ENCODE measurements around the gene AHNAK.

The AHNAK gene

DNA sequence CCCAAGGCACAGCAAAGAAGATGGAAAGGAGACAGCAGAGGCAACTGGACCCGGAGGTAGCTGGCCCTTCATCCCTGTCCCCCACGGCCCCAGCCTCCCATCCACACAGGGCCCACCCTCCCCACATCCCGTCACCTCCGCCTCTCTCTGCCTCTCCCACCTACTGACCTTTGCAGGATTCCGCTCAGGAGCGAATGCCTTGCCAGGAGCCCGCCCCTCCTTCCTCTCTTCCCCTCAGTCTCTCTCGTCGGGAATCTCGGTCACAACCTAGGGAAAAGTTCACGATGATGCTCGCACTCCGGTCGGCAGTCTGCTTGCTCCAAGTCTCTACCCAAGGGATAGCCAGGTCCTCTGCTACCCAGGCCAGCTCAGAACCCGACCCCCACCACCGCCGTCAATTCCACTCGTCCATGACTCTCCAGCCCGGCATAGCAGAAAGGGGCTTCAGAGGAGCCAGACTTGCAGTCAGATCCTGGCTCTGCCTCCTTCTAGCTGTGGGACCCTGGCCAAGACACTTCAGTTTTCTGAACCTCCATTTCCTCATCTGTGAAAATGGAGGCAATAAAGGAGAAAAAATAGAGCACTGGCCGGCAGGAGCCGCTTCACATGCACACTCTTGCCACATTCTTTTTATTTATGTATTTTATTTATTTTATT, 10.2 kb downstream of the AHNAK start:
- in situ Hi-C loops (cut with MboI; ENCODE audit: low sequenced_read_pairs), result no loop called here

GRCh38 chr11:62535802-62536201, 10.8 kb downstream of the AHNAK start:
- in situ Hi-C loops (cut with MboI; ENCODE audit: low sequenced_read_pairs), result no loop called here

DNA sequence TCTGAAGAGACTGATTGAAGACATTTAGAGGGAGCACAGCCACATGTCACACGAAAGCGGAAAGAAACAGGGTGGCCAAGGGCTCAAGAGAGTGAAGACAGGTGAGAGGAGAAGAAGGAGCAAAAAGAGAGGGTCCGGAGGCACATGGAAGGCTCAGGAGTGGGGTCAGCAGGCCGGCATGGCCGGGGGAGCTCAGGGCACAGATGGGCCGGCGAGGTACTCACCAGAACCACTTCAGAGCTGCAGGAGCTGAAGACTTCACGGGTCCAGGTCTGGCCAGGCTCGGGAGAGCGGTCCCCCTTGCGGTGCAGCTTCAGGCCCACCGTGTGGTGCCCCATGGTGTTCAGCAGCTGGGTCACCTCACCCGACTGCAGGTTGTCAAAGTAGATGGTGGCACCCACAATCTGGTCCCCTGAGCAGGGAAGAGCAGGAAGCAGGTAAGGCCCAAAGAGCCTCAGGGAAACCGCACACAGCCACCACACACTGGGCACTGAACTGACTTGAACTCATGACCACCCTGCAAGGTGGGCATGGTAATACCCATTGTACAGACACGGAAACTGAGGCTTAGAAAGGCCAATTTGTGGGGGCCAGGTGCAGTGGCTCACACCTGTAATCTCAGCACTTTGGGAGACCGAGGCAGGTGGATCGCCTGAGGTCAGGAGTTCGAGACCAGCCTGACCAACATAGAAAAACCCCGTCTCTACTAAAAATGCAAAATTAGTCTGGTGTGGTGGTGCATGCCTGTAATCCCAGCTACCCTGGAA, 11.6 kb downstream of the AHNAK start:
- in situ Hi-C loops (cut with MboI; ENCODE audit: low sequenced_read_pairs), result no loop called here

- in situ Hi-C loops (cut with MboI; ENCODE audit: low sequenced_read_pairs), result no loop called here
Measured at GRCh38 chr11:62532096-62532495, 14.5 kb downstream of the AHNAK start.

- in situ Hi-C loops (cut with MboI; ENCODE audit: low sequenced_read_pairs), result no loop called here
Measured at GRCh38 chr11:62516736-62517371, 29.8 kb downstream of the AHNAK start.

DNA sequence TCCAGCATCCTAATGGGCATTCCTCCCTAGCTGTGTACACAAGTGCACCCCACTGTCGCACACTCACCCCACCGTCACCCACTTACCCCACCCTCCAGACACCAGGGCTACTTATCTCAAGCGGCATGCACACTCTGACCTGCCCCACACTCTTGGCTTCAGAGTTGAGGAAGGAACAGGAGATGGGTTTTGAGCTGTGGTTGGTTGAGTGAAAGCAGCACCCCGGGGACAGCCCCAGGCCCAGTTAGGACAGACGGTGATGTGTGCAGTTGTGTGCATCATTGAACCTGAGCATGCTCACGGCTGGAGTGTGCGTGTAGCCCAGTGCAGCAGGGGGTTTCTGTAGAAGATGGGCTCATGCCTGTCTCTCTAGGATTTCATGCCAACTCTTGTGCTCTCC, 32.5 kb downstream of the AHNAK start:
- in situ Hi-C loops (cut with MboI; ENCODE audit: low sequenced_read_pairs), result no loop called here

- in situ Hi-C loops (cut with MboI; ENCODE audit: low sequenced_read_pairs), result no loop called here
Measured at GRCh38 chr11:62513626-62514025, 33.0 kb downstream of the AHNAK start.

DNA sequence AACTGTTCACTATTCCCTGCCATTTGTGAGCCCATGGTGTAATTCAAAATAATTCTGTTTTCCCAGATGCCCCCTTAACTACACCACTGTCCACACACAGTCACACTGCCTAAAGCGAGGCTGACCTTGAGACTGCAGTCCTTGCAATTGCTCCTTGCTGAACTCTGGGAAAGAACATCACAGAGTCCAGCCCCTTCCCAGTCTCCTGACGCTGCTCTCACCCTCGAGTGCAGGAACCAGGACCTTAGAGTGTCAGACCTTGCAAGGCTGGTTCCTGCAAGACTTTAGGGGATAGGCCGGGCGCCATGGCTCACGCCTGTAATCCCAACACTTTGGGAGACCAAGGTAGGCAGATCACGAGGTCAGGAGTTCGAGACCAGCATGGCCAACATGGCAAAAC, 33.6 kb downstream of the AHNAK start:
- in situ Hi-C loops (cut with MboI; ENCODE audit: low sequenced_read_pairs), result no loop called here

DNA sequence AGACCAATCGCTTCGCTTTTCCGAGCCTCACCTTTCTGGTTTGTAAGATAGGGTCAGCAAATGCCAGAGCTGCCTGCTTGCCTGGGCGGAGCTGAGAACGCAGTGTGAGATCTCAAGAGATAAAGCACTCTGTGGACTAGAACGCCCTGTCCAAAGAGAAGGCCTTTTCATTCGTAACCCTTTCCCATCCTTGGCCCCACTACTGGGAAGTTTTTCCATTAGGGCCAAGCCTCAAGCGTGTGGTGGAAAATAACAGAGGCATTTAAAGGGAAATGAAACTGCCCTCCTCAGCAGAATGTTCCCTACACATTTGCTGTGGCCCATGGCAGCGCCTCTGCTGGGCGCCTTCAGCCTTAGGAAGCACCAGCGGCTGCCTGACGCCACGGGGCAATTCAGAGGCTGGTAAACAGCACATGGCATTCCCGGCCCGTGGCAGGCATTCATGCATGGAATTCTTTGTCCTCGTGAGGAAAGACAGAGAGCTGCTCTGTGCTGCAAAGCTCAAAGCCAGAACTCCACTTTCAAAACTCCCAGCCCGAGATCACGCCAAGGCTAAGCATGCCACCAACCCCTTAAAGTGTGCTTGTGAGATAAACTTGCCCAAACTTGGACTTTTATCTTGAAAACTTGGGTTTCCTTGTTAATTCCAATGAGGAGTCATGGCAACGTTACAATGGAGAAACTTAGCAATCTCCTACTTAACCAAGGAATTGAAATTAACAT, 38.1 kb downstream of the AHNAK start:
- in situ Hi-C loops (cut with MboI; ENCODE audit: low sequenced_read_pairs), result no loop called here

- in situ Hi-C loops (cut with MboI; ENCODE audit: low sequenced_read_pairs), result no loop called here
Measured at GRCh38 chr11:62507125-62507422, 39.5 kb downstream of the AHNAK start.

GRCh38 chr11:62506413-62507124, 40.0 kb downstream of the AHNAK start:
- in situ Hi-C loops (cut with MboI; ENCODE audit: low sequenced_read_pairs), result no loop called here

DNA sequence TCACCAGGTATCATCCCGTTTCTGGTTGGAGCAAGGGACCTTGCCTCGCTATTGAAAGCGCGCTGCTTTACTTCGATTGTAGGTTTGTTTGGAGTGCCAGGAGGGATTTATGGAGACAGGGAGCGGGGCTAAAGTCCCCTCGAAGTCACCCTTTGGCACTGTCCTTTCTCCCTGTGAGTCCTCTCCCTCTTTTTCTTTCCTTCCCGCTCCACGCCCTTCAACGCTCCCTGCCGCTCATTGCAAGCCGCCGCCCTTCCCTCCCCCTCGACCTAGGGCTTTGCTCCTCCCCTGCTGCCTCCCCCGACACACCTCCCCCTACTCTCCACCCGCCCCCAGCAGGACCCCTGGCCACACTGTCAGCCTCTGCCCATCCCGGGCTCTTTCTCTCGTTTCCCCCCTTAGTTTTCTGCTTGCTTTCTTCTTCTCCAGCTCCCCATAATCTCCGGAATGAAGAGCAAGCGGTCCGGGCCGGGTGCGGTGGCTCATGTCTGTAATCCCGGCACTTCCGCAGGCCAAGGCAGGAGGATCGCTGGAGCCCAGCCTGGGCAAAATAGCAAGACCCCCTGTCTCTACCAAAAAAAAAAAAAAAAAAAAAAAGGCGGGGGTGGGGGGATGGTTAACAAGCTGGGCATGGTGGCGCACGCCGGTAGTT, 41.0 kb downstream of the AHNAK start:
- in situ Hi-C loops (cut with MboI; ENCODE audit: low sequenced_read_pairs), result no loop called here

GRCh38 chr11:62505059-62505439, 41.6 kb downstream of the AHNAK start:
- in situ Hi-C loops (cut with MboI; ENCODE audit: low sequenced_read_pairs), result no loop called here

- in situ Hi-C loops (cut with MboI; ENCODE audit: low sequenced_read_pairs), result no loop called here
Measured at GRCh38 chr11:62504158-62504973, 42.2 kb downstream of the AHNAK start.

GRCh38 chr11:62502030-62502730, 44.4 kb downstream of the AHNAK start:
- in situ Hi-C loops (cut with MboI; ENCODE audit: low sequenced_read_pairs), result no loop called here

GRCh38 chr11:62501432-62501891, 45.1 kb downstream of the AHNAK start:
- in situ Hi-C loops (cut with MboI; ENCODE audit: low sequenced_read_pairs), result no loop called here

GRCh38 chr11:62500650-62501030, 46.0 kb downstream of the AHNAK start:
- in situ Hi-C loops (cut with MboI; ENCODE audit: low sequenced_read_pairs), result no loop called here

GRCh38 chr11:62499944-62500649, 46.5 kb downstream of the AHNAK start:
- in situ Hi-C loops (cut with MboI; ENCODE audit: low sequenced_read_pairs), result no loop called here

Data from HL-60/S4 (cell line).